ENCODE measurements around the gene TNK2.
A peak's percentile ranks its signal among the peaks of the same experiment; 100 is the strongest.
"Not testable (repeated sequence)": the region's sequence is repeated elsewhere in the genome, so short reads cannot be mapped to it uniquely, and the experiment has no call there.

The TNK2 gene

DNA sequence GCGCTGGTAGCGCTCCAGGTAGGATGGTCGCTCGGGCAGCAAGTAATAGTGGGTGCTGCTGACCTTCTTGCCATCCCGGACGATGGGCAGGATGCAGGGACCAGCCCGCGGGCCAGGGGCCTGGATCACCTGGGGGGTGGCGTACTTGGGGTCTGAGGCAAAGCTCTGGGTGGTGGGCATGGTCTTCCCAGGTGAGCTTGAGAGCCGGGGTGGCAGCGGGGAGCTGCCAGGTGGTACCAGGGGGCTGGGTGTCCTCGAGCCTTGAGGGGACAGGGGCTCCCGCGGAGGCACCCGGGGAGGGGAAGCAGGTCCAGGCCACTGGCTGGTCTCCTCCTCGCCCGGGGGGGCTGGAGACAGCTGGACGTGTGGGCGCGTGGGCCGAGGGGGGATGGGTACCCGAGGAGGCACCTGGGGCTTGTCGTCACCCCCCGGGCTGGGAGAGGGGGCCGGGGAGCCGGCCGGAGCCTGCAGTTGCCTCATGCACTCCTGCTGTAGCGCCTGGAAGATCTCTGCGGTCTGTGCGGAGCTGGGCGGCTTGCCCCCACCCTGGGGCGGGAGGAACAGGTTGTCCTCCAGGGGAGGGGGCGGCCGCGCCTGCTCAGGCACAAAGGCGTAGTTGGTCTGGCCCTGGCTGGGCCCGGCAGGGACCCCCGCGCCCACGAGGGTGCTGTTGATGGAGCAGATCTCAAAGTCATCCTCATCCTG is 40.6 kb downstream of the TNK2 start:
- DNase-seq: no peak

DNA sequence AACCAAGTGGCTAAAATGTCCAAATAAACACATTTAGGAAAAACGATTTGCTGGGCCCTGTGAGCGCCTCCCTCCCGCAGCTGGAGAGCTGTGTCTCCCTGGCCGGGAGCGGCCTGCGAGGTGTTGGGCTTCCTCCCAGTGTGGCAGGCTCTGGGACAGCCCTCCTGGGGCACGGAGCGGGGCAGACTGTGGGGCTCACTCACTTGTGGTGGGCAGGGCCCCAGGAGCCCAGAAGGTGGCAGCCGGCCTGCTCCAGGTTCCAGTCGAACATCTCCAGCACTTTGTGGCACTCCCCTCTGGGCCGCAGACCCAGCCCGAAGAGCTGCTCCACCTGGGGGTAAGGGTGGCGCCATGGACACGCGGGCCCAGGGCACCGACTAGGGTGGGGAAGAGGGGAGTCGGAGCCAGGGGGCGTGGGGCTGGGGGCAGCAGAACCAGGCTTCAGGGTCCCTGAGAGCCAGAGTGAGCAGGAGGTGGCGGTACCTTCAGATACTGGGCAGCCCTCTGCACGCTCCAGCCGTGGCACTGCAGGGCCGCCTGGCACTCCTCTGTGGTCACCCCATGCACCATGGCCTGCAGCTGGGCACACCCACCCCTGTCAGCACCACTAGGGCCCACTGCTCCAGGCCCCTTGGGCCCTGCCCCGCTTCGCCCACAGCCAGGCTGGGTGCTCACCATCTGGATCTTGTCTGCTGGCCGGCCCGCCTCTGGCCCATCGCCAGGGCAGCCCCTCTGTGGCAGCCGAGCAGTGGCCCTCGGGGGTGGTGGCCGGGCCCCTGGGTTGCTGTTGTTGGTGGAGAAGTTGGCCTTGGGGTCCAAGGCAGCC is 41.5 kb downstream of the TNK2 start:
- no peak for DNase-seq

DNA sequence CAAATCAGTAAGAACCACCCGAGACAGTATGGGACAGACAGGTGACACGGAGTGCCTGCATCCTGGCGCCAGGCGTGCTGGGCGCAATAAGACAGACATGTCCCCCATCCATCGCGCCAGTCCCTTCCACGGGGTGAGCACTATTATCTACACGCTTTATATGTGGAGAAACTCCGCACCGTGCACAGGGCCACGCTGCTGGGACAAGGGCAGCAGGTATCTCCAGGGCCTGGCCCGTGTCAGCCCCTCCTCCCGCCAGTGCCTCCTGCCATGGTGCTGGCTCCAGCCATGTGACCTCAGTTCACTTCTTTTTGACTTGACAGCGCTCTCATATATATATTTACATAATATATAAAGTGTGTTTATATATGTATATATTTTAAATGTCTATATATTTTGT is 42.6 kb downstream of the TNK2 start:
- no peak for DNase-seq

DNA sequence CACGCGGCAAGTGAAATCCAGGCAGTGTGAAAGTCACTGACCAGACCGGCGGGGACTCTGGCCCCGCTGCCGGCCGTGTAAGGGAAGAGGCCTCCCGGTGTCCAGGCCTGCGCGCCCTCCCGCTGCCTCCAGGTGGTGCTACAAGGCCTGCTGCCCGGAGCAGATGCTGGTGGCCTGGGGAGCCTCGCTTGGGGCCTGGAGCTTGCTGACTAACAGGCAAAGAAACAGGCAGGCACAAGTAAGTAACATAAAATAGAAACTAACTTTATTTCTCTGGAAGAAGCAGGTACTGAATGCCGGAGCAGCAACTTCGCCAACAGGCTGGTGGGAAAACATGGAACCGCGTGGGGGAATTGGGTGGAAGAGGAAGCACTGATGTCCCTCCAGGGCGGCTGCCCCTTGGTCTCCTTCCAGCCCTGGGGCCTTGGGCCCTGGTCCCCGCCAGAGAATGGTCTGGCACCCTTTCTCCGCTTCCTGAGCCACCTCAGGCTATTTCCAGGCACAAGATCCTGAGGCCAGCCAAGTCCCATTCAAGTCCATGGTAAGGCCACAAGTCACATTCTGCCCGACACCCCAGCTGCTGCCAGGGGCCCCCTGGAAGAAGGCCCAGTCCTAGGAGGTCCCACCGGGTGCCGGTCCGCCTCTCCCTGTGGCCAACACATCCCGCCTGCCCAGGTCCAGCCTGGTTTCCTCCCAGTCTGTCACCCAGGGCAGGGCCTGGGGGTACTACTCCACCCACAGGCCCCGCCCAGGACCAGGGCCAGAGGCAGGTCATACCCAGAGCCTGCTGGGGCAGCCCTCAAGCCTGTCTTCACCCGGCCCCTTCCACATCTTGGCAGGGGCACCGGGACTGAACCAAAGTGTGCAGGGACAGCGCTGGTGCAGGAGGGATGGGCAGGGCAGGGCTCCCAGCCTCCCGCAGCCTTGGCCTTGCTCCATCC is 45.0 kb downstream of the TNK2 start:
- DNase-seq: peak in 1 of 2 experiments; percentile 19

DNA sequence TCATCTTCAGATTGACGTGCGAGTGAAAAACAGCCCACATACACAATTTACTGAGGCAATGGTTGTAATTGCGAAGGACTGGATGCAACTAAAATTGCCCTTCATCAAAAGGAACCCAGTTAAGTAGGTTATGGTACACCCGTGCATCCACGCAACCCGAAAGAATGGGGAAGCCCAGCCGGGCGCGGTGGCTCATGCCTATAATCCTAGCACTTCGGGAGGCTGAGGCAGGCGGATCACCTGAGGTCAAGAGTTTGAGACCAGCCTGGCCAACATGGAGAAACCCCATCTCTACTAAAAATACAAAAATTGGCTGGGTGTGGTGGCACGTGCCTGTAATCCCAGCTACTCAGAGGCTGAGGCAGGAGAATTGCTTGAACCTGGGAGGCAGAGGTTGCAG is 46.0 kb downstream of the TNK2 start:
- DNase-seq: not testable (repeated sequence)

DNA sequence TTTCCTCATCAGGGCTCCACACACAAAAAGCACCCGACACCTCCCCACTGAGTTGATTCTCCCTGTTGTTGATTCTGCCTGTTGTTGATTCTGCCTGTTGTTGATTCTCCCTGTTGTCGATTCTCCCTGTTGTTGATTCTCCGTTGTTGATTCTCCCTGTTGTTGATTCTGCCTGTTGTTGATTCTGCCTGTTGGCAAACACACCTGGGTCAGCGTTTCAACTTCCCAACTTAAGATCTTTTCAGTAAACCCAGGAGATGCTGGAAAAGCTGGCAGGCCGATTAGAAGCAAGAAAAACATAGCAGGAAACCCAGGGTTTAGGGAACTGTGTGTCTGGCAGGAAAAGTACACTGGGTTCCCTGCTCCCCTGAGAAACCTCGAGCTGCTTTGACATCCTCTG is 47.9 kb downstream of the TNK2 start:
- DNase-seq: no peak

DNA sequence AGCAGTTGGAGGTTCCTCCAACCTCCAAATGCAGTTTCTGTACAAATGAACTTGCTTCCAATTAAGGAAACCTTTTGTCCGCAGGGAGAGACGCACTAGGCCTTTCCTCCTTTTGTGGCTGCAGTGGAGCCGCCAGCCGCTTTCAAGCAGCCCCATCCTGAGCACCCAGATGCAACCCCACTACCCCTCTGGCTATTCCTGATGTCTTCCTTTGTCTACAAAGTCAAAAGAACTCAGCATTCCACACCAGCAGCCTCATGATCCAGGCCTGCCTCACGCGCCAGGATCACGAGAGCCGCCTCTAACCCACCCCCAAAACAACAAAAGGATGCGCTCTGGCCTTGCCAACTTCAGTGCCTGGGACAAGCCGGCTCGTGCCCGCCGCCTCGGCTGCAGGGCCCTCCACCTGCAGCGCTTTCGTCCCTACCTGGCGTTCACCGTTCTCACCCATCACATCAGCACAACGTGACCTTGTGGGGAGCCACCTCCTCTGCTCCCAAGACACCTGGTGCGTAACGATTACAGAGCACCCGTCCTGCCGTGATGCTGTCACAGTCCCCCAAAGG is 48.4 kb downstream of the TNK2 start:
- DNase-seq: no peak

DNA sequence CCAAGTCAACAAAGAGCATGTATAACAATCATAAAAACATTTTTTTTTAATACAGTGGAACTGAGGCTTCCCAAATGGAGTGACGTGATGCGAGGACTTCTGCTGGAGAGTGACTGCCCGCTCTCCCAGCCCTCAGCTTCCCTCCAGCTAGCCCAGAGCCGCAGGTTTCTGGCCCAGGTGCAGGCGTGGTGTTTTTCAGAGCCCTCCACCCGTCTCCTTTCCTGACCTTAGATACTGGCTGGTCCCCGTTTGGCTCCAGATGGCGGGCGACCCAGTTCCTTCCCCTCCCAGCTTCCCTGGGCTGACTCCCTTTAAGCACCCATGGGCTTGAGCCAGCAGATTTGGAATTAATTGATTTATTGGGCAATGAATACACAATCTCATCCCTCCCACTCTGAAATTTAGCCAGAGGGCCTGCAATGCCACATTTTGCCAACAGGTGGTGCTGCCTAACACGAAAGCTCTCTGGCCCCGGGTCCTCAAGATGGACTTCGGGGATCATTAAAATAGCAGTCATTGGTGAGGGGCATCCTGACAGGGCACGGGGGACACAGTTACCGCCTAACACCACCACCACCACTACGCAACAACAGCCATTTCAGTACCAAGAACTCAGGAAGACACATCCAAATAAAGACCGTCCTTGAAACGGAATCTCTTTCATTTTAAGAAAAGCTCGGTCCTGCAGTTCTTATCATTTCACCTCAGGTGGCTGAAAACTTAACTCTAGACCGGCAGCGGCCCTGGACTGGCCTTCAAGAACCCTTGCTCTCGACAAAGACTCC is 49.1 kb downstream of the TNK2 start:
- peak; percentile 13 to 39 for DNase-seq

DNA sequence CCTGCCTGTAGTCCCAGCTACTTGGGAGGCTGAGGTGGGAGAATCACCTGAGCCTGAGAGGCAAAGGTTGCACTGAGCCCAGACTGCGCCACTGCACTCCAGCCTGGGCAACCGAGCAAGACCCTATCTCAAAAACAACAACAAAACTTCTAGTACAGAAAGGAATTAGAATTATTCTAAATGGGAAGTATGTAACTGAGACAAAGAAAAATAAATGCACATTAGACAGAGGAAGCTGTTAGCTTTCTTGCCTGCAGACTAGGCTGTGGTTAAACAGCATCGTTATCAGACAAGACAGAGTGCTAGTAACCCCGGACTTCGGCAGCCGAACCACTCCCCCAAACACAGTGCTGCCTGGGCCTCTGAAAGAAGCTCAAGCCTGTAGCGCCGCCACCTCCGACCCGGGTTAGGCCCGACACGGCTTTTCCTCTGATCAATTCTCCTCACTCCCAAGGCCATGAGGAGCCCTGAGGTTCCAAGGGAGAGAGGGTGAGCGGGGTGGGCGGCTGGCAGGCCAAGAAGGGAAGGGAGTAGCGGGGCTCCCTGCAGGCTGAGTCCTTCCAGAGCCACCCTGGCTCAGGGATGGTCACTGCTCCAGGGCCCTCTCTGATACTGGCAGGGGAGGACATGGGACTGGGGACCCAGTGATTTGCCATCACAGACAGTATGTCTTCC is 51.8 kb downstream of the TNK2 start:
- DNase-seq: no peak

DNA sequence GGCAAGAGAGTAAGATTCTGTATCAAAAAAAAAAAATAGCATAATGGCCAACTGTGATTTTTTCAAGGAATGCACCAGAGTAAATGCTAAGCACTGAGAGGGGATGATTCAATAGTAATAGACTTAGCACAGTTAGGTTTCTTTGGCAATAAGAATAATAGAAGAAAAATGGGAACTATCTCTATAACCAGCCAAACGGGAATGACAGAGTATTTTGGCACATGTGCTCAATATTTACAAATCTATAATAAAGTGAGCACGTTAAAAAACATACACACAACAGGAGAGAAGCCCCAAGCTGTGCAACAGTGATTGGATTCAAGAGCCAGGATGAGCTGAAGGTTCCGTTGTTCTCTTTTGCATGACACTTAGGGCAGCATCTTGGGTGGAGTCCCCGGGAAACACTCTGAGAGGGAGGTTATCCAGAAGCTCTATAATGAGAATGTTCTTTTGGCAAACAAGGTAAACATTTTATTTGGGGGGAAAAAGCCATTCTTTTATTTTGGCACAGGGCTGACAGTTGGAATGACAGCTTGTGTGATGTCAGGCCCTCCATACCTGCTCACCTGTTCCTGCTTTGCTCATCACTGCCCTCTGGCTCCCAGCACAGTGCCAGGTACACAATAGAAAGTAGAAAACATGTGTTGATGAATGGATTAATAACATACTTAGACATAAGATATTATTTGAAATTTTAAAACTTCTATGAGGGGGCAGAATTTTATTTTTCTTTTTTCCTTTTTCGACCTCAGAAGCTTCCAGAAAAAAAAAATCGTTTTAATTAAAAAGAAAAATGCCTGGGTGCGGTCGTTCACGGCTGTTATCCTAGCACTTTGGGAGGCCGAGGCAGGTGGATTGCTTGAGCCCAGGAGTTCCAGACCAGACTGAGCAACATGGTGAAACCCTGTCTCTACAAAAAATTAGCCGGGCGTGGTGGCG is 52.6 kb downstream of the TNK2 start:
- no peak for DNase-seq

DNA sequence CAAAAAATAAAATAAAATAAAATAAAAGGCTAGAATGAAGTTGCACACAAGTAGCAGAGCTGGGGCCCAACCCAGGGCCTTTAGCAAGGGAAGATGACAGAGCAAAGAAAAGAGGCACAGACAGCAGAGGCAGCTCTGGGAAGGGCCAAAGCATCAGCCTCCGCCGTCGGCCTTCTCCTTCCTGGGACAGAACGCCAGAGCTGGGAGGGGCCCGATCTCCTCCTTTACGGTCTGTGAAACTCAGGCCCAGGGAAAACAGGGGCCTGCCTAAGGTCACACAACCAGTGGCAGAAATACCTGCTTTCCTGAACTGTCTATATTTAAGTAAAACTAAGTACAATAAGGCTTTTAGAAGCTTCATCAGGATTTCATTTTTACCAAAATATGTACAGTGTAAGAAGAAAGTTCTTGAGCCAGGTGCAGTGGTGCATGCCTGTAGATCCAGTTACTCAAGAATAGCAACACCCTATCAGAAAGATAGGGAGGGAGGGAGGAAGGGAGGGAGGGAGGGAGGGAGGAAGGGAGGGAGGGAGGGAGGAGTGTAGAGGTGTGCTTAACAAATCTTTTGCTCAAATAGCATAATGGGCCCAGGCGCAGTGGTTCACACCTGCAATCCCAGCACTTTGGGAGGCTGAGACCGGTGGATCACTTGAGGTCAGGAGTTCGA is 53.6 kb downstream of the TNK2 start:
- DNase-seq: no peak

DNA sequence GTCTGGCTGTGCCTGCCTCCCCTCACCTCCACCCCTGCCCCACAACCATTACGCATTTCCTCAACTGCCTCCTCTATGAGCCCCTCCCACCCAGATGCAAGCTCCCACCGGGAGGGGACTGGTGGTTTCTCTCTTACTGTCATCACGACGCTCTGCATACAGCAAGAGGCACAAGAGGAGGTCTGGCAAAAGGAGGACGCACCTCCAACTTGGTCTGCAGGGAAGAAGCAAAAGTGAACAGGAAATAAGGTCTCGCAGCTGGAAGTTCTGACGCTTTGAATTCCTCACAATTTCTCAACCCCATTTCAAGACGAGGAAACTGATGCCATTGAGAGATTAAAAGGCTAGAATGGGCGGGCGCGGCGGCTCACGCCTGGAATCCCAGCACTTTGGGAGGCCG is 54.4 kb downstream of the TNK2 start:
- no peak for DNase-seq

DNA sequence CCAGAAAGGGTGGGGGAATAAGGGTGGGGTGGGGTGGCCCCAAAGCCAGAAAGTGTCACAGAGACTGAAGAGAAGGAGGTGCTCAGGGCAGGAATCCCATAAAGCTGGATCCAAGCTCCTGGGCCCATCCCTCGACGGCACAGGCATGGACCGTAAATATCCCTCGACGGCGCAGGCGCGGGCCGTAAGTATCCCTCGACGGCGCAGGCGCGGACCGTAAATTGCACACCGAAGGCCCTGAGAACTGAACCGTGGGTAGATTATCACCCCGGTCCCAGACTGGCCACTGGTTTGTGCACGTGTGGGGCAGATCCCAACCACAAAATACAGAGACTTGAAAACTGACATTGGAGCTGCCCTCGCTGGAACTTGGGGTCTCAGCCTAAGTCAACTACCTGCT is 55.3 kb downstream of the TNK2 start:
- no peak for DNase-seq

DNA sequence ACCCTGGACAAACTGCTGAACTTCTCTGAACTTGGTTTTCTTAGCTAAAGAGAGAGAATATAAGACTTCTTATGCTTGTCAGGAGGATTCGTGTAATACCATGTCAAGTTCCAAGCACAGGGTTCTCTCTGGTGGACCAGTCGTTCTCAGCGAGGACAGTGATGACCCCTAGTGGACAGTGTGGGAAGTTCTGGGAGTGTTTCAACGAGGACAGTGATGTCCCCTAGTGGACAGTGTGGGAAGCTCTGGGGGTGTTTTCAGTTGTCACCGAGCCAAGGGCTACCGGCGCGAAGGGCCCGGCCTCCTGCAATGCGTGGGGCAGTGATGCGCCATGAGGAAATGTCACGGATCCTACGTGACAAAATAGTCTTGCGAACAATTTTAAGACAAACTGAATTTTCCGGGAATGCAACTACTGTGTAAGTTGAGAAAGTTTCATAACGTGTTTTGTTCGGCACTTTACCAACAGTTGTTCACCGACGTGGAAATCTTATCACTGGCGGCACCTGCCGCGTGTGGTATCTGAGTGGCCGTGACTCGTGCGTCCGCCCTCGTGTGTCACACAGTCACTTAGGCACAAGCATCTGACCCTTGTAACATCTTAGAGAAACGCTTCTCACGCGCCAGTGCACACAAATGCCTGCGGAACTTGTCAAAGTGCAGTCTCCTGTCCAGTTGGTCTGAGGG is 57.4 kb downstream of the TNK2 start:
- peak; percentile 68 to 80 for DNase-seq

DNA sequence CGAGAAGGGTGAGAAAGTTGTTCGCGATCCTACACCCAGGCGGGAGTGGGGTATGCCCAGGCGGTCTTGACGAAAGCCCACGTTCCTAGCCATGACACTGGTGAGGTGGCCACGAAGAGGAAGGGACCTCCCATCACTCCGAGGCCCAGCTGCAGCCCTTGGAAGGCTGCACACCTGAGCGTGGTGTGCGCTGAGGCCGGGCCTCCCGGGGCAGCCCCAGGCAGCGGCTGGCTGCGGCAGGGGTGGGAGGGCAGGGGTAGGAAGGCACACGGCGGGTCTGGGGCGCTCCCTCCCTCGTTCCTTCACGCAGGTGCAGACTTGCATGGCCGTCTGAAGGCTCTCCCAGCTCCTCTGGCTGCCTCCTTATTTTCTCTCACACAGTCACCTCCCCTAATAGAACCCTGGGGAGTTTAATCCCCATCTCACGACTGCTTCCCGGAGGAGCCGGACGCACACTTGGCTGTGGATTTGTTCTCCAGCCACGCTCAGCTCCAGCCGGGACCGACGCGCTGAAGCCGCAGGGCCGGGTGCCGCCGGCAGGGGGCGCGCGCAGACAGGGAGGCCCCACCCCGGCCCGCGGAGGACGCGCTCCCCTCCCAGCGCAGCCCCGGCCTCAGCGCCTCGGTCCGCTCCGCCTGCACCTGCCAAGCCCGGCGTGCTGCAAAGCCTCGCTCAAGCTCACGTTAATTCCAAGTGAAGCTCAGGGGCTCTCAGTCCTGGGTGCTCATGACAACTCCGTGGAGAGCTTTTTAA is 58.9 kb downstream of the TNK2 start:
- DNase-seq: no peak

DNA sequence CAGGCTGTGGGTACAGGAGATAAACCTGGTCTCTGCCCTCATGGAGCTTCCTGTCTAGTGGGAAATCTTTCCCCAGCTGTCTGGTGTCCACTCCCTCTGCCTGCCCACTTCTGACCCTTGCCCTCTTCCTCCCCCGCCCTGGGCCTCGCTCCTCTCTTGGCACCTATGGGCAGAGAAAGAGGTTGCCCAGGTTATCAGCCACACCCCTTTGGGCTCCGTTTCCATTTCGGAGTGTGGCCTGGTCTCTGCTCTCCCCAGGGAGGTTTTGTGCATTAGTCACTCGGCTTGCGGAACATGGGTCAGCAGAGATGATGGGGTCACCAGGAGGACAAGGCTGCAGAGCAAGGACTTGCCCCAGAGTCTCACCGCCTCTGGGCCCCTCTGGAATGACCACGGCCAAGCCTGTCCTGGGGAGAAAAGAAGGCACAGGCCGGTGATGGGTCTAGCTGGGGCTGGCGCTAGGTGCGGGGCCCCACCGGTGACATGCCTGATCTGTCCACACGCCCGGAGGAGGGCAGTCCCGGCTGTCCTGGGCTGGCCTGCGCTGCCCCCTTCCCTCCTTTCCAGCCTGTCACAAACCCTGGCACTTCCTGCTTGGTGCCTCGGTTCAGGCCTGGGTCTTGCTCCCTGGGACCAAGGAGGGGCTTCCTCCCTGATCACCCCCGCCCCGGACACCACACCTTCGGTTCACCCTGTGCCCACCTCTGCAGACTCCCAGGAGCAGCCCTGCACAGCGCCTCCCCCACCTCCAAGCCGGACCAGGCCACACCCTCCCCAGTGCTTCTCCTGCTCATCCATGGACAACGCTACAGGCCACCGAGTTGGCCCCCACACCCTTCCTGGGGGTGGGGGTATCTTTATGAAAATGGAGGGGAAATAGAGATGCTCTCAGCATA is 61.0 kb downstream of the TNK2 start:
- no peak for DNase-seq

DNA sequence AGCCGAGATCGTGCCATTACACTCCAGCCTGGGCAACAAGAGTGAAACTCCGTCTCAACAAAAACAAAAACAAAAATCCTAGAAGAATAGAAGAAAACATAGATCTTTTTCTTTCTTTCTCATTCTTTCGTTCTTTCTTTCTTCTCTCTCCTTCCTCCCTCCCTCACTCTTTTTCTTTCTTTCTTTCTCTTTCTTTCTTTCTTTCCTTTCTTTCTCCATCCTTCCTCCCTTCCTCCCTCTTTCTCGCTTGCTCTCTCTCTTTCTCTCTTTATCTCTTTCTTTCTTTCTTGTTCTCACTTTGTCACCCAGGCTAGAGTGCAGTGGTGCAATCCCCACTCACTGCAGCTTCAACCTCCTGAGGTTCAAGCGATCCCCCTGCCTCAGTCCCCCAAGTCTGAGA is 62.9 kb downstream of the TNK2 start:
- no peak for DNase-seq
